HG03159 (cell line): ENCODE measurements around the gene GRIK1.
"Not testable (repeated sequence)": the region's sequence is repeated elsewhere in the genome, so short reads cannot be mapped to it uniquely, and the experiment has no call there.

Experiments
- ATAC-seq: cut with Tn5 transposase; IDR thresholded peaks from one replicate; pipeline ENCODE4 v1.9.1; 2021; ENCODE audit warnings: mild to moderate bottlenecking, moderate library complexity; ENCODE audit not compliant: unreplicated experiment

Gene GRIK1

DNA sequence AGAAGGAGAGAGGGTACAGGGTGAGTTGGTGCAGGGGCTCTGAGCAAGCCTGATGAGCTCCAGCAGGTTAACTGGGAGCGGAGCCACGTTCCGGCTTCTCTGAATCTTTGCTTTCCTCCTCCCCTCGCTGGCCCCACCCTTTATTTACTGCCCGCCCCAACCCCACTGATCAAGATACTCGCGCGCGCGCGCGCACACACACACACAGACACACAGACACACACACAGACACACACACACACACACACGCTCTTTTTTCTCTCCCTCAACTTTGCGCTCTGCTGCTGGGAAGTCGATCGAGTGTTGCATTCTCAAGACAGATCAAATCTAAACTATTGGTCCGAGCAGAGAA lies at the start of gene GRIK1:
Gene GRIK1, minus strand, starts transcription at position 73 of the 352 bp plus-strand sequence.
- no peak for ATAC-seq

DNA sequence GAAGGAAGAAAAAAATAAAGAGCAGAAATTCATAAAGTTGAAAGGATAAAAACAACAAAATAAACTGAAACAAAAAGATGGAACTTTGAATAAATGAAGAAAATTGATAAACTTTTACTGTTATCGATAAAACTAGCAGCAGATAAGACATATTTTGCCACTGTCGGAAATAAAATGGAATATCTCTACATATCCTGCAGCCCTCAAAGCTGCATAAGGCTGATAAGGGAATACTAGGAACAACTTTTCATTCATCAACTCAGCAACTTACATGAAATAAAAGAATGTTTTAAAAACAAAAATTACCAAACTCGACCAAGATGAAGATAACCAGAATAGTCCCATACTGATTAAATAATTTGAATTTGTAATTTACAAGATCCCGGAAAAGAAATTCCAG lies 48.0 kb upstream of the GRIK1 start:
- ATAC-seq, result no peak

GRCh38 chr21:29985866-29986265 lies 46.1 kb upstream of the GRIK1 start:
- ATAC-seq, result no peak

DNA sequence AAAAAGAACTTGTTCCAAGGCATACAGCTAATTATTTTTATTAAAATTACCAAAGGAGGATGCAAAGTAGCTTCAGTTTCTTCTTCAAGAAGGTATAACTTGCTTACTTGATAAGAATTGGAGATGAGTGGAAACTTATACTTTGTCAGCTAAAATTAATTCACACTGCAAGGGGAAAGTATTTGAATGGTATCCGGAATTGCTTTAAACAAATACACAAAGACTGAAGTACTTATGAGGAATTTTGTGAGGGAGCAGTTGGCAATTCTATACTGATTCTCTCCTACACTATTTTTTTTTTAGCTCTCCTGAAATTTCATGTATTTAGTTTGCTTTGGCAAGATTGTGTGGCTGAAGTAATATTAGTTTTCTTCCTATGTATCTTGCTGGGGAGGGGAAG lies 39.2 kb upstream of the GRIK1 start:
- no peak for ATAC-seq

DNA sequence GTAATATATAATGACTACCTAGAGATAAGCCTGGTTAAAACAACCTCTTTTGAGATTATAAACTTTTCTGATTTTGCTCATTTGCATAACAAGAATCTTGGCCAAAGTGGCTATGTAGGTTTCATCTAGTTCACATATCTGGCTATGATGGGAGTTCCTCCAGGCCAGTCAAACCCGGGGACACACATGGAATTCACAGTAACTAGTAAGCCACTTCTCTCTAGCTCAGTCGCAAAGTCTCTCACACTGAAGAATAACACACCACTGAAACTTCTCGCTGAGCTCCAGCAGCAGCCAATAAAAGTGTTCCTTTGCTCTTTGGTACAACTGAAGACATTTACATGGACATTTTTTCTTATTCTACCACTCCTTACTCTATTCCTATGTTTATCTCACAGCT lies 36.0 kb upstream of the GRIK1 start:
- ATAC-seq, result no peak

DNA sequence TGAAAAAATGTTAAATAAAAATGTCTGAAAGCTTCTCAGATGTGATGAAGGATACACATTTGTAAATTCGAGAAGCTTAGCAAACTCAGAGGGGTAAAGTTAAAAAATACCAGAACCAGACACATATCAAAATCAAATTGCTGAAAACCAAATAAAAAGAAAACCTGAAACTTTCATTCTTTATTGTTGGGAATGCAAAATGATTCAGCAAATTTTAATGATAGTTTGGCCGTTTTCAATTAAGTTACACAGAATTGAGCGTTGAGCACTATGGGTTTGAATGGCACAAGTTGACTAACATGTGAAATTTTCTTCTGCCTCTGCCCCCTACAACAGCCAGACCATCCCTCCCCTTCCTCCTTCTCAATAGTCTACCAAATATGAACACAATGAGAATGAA lies 33.5 kb upstream of the GRIK1 start:
- no peak for ATAC-seq

DNA sequence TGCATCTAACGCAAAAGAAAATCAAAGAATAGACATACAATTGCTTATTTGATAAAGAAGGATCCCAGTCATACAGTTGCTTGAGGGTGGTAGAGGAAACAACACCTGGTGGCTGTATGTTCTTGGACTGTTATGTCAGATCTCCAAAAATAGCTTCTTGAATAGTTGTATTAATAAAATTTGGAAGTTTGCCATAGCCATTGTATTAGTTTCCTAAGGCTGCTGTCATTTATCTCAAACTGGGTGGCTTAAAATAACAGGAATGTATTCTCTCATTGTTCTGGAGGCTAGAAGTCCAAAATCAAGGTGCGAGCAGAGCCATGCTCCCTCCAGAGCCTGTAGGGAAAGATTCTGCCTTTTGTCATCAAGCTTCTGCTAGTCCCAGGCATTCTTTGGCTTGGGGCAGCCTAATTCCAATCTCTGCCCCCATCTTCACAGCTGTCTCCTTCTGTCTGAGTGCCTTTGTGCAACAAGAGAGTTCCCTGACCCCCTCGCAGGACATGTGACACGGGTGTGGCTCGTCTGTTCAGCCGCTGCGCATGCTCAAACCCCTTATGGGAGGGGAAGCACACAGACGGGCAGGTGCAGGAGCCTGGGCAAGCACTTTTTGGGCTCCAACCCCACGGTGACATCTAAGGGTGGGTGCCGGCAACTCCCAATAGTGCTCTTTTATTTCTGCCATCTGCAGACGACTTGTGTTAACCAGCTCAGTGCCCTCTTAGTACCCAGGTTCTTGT lies 21.7 kb upstream of the GRIK1 start:
- ATAC-seq, result no peak

DNA sequence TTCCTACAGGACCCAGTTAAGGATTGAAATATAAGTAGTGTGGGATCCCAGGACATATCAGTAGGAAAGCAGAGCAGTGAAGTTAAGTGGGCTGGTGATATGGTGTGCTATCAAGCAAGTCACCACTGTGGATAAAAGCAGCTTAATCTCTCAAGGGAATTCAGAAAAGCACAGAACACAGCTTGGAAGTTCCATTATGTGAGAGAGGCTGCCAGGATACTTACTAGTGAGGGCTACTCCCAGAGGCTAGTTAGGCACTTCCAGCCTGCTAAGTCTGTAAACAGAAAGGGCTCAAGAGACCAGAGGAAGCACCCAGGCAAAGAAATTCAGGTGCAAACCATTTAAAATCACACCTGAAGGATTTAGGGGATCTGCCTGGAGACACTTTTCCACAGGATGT lies 18.8 kb upstream of the GRIK1 start:
- no peak for ATAC-seq

GRCh38 chr21:29958035-29958434 lies 18.2 kb upstream of the GRIK1 start:
- not testable (repeated sequence) for ATAC-seq

- ATAC-seq, result no peak
Measured at GRCh38 chr21:29953690-29954089, 13.9 kb upstream of the GRIK1 start.

- no peak for ATAC-seq
Measured at GRCh38 chr21:29953072-29953471, 13.3 kb upstream of the GRIK1 start.

DNA sequence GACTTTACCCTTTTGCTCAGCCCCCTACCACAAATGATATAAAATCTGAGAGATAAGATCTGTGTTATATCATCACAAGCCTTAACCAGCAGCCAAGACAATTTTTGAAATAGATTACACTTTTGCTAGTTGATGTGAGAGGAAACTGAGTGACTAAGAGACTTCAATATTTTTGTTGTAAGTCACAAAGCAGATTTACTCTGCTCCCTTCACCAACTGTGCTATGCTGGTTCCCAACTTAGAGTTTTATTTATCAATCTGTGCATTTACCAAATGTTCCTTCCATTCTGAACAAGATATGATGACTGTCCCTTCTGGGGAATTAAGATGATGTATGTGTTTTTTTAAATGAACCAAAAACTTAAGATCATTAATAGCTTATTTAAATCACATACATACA lies 12.1 kb upstream of the GRIK1 start:
- no peak for ATAC-seq

- ATAC-seq, result no peak
Measured at GRCh38 chr21:29949991-29950390, 10.2 kb upstream of the GRIK1 start.

GRCh38 chr21:29947119-29947518 lies 7.3 kb upstream of the GRIK1 start:
- ATAC-seq, result no peak

DNA sequence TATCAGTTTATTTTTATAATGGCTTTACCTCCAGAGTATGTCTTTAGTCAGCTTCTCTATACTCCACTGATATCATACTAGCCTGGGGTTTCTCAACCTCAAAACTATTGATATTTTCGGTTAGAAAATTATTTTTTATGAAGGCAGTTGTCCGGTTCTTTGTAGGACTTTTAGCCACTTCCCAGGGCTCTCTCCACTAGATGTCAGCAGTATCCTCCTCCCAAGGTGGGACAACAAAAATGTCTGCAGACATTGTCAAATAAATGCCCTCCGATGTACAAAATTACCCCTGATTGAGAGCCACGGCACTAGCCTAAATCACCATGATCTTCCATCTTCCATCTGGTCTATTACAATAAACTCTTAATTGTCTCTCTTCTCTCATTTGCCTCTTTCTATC lies 4.1 kb upstream of the GRIK1 start:
- no peak for ATAC-seq

- no peak for ATAC-seq
Measured at GRCh38 chr21:29942034-29942433, 2.2 kb upstream of the GRIK1 start.

GRCh38 chr21:29940991-29941390 lies 1.2 kb upstream of the GRIK1 start:
- no peak for ATAC-seq

- no peak for ATAC-seq
Measured at GRCh38 chr21:29940361-29940760, 565 bp upstream of the GRIK1 start.

- ATAC-seq, result no peak
Measured at GRCh38 chr21:29939104-29939923, 482 bp downstream of the GRIK1 start.

DNA sequence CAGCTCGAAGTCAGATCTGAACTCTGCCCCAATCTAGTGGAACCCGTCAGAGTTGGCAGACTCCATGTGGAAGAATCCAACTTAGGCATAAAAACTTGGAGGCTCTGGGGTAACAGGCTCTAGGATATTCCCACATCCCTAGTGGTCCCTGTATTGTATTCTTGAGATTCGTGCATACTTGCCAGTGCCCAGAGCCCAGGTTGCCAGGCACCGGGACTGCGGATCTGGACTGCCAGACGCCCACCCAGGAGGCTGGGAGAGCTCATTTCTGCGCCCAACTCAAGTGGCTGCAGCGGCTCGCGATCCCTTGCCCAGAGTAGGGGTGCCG lies 1.1 kb downstream of the GRIK1 start:
- ATAC-seq, result no peak

DNA sequence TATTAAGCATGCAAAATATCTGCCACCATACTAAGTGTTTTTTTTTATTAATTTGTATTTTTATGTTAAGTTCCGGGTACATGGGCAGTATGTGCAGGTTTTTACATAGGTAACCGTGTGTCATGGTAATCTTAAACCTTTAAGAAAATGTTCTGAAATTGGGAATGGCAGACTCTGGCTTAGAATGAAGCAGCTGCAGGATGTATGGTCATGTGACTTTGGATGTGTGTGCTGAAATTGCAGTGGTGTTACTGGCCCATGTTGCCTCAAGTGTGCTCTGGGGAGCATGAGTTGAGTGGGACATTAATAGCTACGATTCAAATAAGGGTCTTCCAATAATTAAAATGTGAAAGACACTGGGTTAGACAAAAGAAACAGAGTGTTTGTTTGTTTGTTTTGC lies 6.7 kb downstream of the GRIK1 start:
- no peak for ATAC-seq

DNA sequence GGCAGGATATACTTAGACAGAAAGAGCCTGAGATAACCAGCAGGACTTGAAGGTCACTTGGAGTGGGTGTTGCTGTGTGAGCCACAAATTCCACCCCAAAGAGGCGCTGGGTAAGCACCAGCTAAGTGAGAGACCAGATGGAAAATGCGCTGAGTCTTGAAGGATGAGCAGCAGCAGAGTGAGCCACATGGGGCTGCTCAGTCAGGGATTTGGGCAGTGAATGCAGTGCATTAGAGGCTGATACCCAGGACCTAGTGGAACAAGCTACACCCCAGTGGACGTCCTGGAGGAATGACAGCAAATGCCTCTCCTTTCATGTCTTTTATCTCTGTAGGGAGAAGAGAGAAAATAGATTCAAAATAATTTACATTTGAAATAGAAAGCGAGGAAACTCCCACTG lies 11.3 kb downstream of the GRIK1 start:
- no peak for ATAC-seq

GRCh38 chr21:29920938-29921337 lies 18.9 kb downstream of the GRIK1 start:
- no peak for ATAC-seq
